NCI-H1048 (cell line): Measurements from ENCODE around the gene CAV1.
"Not testable (repeated sequence)": the region's sequence is repeated elsewhere in the genome, so short reads cannot be mapped to it uniquely, and the experiment has no call there.

Experiments used
- DNase-seq: peaks from one replicate; lab custom pipeline; 2025; lab: John Stamatoyannopoulos, UW

Gene CAV1, protein sequence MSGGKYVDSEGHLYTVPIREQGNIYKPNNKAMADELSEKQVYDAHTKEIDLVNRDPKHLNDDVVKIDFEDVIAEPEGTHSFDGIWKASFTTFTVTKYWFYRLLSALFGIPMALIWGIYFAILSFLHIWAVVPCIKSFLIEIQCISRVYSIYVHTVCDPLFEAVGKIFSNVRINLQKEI

DNA sequence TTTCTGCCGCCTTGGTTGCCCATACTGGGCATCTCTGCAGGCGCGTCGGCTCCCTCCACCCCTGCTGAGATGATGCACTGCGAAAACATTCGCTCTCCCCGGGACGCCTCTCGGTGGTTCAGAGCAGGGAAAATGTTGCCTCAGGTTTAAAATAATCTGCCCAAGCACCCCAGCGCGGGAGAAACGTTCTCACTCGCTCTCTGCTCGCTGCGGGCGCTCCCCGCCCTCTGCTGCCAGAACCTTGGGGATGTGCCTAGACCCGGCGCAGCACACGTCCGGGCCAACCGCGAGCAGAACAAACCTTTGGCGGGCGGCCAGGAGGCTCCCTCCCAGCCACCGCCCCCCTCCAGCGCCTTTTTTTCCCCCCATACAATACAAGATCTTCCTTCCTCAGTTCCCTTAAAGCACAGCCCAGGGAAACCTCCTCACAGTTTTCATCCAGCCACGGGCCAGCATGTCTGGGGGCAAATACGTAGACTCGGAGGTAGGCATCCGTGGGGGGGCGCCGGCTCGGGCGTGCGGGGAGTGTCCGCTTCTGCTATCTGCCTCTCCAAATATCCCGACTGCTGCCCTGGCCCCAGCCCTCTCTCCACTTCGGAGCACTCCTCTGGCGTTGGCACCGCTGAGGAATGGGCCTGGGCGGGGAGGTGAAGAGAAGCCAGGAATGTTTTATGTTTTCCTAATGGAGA is at the start of gene CAV1:
TSS of gene CAV1 (plus strand) at position 428 of the 689 bp plus-strand sequence. CDS start at position 455, 27 bp downstream.
- no peak for DNase-seq

DNA sequence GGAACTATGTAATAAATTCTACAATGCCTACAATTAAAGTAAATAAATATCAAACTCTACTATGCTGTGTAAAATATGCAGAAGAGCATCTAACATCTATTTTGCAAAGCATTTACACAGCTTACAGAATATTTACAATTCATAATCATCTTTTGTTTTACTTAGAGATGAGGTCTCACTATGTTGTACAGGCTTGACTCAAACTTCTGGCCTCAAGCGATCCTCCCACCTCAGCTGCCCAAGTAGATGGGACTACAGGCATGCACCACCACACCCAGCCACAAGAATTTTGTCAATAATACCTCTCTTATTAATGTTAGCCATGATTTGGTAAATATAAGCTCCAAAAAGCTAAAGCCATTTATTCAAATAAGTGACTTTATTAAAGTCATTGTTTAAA is 47.2 kb upstream of the CAV1 start:
- DNase-seq, result no peak

DNA sequence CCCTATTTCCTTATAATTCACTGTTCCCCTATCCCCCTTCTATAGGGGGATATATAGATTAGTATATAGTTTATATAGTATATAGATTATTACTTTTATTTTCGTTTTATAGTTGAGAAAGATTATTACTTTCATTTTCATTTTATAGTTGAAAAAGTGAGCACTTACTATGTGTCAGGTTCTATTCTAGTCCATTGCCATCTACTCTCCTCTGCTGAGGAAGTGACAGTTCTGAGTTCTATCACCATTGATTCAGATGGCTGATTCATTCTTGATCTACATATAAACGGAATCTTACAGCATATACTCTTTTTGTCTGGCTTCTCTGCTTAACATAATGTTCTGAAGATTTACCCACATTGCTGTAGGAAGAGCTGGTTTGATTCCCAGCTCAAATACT is 46.0 kb upstream of the CAV1 start:
- no peak for DNase-seq

DNA sequence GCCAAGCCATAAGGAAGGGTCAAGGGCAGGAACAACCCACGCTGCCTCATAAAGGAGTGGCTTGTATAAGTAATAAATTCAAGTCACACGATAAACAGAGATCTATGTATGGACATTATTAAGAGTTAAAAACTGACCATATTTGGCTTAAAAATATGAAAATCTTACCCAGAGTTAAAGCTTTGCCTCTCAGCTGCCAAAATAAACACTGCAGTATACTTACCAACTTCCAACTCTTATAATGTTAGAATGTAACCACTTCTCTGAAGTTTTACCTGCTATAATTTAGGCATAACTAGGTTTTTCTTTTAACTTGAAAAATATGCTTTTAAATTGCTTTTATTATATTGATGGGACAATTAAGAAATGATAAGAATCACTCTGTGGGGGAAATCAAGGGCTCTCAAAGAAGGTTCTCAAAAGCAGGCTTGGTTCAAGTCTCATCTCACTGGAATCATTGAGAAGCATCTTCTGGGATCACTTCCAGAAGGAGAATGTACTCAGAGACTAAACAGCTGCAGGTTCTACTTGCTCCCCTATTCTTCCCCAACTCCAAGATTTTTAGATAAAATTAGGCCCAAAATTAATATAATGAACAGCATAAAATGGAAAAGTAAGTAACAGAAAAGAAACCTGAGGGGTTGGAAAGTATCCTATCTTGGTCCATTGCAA is 41.4 kb upstream of the CAV1 start:
- no peak for DNase-seq

DNA sequence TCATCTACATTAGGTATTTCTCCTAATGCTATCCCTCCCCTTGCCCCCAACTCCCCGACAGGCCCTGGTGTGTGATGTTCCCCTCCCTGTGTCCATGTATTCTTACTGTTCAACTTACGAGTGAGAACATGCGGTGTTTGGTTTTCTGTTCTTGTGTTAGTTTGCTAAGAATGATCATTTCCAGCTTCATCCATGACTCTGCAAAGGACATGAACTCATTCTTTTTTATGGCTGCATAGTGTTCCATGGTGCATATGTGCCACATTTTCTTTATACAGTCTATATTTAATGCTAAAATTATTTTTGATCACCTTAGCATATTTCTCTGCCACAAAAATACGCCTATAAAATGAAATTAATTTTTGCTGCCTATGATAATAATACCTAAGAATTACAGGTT is 40.4 kb upstream of the CAV1 start:
- DNase-seq, result not testable (repeated sequence)

DNA sequence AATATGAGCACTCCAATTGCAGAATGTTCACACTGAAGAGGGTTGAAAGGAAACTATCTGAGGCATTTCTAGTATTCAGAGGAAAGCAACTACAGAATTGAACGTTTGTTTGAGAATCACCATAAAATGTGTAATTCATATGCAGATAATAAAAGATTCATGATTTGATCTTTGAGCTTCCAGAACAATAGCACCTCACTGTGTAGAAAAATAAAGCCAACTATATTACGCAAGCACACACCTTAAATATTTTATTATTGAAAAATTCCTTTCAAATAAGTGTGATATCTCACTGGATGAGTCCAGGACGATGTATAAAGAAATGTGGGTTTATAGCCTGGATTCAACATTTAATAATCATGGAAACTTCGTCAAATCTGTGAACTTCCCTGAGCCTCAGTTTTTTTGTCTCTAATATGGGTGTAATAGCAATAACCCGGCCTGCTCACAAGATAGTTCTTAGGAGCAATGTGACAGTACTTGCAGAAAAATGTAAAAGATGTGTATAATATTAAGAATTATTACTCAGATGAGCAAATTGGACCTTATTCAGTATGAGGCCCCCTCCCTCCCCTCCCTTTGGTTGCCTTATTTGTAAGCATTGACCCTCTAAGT is 36.8 kb upstream of the CAV1 start:
- no peak for DNase-seq

DNA sequence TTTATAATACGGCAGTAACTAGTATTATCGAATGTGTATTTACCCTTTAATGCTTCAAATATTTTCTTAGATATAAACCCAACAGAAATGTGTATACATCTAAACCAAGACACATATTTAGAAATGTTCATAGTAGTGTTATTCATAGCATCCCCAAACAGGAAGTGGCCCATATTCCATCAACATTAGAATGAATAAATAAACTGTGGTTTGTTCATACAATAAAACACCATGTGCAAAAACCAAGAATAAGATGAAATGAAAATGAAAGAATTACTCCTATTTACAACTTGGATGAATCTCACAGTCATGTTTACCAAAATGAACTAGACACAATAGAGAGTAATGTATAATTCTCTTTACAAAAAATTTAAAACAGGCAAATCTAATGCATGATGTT is 34.5 kb upstream of the CAV1 start:
- no peak for DNase-seq

DNA sequence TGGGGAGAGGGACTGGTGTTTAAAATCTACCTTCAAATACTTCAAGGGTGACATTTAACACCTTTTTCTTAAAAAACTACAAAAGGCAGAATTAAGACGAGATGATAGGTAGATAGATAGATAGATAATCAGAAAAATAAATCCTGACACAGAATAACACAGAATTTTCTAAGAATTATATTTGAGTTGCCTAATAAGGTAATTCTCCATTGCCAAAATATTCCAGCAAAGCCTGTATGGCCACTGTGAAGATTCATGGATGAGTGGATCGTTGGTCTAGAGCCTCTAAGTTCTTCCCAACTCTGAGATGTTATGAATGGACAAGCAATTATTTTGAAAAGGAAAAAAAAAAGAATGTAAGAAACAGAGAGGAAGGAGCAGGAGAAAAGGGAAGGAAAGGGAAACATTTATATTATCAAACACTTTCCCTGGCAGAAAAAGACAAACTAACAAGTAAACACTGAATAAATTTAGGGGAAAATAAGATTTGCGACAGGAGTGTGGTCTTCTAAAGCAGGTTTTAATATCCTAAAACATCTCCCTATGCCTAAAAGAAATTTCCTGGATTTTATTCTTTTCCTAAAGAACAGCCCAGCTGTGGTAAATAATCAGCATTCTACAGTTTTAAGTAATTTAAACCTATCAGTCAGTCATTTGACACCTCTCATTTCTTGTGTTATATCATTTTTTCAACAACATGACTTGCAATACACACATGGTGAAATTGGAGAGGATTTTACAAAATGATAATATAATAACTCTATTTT is 32.8 kb upstream of the CAV1 start:
- no peak for DNase-seq

DNA sequence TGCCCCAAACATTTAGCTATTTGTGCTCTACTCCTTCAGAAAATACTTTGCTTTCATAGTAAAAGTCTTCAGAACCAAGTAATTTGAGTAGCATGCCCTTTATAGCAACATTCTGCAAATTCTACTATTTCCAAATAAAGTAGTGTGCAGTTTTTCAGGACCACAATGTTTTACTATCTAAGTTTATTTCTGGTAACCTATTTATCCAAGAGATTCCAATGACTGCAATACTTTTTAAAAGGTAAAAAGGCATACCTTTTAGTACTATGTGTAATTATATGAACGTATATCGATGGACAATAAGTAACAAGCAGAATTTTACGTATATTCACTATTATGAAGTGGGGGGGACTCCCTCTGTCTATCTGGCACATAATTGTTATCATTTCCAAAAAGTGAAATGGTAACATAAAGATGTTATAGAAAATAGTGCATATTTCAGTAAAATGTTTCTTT is 32.2 kb upstream of the CAV1 start:
- DNase-seq, result no peak

DNA sequence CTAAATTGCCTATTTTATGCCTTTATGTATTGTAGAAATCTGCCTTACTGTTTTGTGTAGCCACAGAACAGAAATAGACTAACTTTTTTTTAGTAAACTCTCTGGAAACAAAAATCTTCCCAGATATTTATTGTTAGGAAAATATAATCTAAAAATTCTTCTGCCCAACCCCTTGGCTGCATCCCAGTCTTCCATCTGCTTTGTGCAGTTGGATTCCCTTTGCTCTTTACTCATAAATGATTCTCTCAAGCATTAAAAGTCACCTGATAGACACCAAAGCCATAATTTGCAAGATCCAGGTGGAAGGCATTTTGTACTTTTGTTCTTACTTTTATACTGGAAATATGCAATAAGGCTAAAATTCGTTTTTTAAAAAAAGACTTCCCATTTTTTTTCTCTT is 31.4 kb upstream of the CAV1 start:
- DNase-seq, result no peak

DNA sequence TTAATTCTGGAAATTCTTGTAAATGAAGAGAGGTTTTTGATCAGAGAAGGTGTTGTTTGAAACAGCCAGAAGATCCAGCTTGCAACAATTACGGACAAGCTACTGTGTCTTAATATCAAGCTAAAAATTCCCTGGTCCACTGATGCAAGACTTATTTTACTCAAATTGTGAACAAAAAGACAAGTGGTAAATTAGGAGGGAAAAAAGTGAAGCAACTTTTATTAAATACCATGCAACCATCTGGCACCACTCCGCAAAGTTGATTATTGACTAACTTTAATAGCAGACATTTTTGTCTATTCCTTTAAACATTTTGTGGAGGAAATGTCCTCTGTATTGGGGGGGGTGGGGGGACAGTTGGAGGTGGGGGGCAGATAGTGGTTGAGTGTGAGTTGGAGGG is 30.4 kb upstream of the CAV1 start:
- no peak for DNase-seq

DNA sequence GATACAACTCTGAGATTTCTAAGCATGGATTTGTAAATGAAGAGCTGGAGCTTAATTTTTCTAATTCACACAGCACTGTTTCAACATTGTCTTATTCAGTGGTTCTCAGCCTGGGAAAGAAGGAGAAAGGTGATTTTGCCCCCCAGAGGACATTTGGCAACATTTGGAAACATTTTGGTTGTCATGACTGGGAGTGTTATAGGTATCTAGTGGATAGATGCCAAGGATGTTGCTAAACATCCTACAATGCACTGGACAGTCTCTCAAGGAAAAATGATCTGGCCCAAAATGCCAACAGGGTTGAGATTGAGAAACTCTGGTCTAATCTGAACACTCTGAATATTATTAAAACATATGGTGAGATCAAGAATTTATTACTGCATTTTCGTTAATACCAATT is 29.1 kb upstream of the CAV1 start:
- no peak for DNase-seq

DNA sequence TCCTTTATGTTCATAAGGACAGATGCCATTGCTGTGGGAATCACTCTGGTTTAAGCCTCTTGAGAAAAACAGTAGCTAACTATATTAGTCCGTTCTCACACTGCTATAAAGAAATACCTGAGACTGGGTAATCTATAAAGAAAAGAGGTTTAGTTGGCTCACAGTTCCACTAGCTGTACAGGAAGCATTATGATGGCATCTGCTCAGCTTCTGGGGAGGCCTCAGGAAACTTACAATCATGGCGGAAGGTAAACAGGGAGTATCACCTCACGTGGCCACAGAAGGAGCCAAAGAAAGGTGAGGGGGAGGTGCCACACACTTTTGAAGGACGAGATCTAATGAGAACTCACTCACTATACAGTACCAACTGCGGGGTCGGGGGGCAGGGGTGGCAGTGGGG is 28.2 kb upstream of the CAV1 start:
- no peak for DNase-seq

DNA sequence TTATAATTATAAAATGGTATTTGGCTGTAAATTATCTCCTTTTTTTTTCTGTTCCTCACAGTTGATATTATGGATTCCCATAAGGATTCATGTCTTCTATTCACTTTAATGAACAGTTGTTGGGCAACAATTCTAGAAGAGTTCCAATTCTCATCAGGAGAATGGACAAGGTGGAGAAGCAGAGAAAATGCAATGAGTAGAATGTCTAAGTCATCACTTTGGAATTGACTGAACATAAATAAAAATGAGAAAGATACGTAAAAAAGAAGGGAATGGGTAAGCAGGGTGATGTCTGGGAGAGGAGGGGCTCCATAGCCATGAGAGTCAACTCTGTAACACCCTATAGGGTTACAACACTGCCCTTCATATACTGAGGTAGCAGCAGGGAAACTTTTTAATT is 27.1 kb upstream of the CAV1 start:
- DNase-seq, result no peak

DNA sequence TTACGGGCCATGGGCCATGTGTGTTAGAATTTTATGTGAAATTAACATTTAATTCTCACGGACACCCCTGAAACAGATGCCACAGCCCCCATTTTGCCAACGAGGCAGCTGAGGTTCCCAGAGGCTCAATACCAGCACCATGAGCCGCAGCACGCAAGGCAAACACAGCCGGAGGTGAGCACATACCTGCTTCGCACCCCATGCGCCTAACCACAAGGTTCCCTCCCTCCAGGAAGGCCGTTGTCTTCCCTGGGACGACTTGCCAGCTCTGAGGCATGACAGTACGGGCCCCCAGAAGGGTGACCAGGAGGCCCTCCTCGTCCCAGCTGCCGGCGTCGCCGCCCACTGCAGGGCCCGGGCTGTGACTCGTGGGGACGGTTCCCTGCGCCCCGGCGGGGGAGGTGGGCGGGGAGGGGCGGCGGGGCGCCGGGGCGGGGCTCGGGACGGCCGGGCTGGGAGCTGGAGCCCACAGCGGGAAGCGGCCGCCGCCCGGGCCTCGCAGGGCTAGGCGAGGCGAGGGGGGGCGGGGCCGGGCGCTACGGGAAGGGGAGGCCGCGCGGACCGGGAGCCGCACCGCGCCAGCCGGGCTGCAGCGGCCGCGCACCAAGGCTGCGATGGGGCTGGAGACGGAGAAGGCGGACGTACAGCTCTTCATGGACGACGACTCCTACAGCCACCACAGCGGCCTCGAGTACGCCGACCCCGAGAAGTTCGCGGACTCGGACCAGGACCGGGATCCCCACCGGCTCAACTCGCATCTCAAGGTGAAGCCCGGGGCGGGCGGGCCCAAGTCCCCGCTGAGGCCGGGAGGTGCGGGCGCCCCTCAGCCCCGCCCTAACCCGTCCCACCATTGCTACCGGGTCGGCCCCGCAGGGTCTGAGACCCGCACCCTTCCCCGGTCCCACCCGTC is 25.4 kb upstream of the CAV1 start, which contains the start of gene CAV2:
TSS of gene CAV2 (plus strand) at position 571 of the 910 bp plus-strand sequence. CDS start at position 615, 44 bp downstream.
- peak; percentile 13 for DNase-seq

DNA sequence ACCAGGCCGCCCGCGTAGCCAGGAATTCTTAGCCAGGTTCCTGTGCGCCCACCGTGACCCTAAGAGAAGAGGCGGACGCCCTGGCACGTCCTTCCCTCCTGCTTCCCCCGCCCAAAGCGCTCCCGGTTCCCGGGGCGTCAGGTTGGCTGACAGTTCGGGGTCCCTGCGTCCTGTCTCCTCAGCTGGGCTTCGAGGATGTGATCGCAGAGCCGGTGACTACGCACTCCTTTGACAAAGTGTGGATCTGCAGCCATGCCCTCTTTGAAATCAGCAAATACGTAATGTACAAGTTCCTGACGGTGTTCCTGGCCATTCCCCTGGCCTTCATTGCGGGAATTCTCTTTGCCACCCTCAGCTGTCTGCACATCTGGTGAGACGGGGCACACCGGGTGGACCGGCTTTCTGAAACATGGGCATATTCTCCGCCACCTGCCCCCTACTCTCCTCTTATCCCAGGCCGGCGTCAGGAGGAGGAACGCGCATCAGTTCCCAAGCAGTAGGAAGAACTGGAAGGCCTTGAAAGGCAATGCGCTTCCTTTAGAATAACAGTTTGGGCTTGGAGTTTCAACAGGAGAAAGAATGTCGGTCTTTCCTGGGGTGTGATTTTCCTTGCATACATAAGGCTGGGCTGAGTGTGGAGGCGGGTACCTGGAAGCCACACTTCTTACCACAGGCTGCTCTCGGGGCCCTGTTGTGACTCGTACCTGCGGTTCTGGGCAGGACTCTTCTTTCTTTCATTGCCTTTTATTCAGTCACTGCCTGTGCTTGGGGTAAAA is 24.6 kb upstream of the CAV1 start:
- no peak for DNase-seq

DNA sequence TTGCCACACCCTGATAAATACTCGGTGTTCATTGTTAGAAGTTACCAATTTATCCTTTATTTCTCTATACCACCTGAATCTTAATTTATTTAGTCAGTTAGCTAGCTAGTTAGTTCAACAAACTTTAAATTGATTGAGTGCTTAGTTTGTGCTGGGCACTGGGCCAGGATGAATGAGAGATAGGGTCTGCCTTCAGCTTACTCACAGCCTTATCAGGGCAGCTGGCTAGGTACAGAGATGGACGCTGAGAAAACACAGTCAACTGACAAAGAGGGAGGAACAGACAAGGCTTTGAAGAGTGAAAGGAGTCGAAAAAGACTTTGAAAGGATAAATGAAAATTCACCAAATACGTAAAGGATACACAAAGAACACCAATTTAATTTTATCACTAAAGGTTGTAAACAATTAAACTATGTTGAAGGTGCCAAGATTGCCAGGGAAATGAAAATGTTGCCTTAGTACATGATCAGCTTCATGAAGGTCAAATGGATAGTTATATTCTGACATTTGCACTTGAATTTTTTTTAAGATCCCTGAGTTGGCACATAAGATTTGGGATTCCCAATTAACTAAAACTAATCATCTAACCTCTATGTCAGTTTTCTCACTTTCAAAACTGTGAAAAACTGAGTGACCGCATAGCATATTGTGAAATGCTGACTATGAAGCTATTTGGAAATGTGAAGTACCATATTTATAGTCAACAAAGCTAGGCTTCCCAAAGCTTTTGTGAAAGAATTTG is 23.2 kb upstream of the CAV1 start:
- DNase-seq, result no peak

DNA sequence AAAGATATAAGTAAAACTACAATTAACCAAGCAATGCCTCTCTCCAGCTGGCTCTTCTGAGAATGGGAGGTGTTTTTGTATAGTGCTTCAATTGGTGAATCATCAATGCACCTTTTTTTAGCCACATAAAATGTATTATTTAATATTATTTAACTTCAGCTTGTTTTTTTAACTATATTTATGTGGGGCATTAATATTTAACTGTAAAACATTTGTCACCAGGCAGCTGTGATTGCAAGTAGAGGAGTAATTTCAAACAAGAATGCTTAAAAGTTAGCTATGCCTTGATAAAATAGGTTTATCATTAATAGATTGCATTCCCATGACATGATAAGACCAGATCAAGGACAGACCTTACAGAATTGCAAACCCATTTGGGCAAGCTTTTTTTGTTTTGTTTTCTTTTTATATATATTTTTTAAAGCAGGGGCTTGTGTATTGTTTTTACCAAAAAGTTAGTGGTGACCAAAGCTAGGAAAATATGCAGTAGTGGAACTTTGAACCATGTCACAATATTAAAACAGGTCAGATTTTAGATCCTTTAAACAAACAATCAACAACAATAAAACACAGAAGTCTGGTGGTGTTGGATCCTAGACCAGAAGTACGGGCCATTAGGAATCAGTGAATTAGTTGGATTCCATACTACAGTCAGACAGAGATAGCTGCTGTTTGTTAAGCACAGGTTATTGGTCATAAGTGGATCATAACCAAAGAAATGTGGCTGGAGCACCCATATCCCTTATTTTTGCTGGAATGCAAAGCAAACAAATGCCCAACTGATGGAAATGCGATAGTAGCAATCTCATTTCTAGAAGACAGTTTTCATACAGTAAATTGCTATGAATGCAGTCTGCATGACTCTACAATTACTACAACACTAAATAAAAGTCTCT is 22.4 kb upstream of the CAV1 start:
- no peak for DNase-seq
